GM21723 (cell line): ENCODE measurements around the gene PACS2.

Experiments
- ATAC-seq: cut with Tn5 transposase; IDR thresholded peaks from one replicate; pipeline ENCODE4 v1.9.1; 2021; ENCODE audit warnings: mild to moderate bottlenecking, moderate library complexity; ENCODE audit not compliant: unreplicated experiment

PACS2 gene

DNA sequence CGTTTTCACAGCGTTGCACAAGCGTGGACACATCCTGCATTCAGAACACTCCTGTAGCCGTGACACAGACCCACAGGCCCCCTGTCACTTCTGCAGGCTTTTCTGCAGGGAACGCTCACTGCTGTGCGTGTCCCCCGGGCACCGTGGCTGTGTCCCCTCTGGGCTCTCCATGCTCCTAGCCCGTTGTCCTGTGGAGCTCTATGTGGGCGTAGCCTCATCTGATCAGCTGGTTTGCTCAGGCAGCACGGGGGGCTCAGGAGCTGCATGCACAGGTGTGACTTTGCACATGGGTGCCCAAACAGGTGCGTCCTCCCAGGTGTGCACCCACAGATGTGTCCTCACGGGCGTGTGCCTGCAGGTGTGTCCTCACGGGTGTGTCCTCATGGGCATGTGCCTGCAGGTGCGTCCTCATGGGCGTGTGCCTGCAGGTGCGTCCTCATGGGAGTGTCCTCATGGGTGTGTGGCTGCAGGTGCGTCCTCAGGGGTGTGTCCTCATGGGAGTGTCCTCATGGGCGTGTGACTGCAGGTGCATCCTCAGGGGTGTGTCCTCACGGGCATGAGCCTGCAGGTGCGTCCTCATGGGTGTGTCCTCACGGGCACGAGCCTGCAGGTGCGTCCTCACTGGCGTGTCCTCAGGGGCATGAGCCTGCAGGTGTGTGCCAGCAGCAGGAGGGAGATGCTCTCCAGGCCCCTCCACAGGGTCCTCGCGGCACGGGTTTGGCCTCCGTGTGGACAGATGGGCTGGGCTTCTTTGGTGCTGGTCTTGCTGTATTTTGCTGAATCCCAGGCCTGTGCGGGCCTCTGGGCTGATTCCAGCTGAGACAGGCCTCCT, 122.6 kb downstream of the PACS2 start:
- no peak for ATAC-seq

DNA sequence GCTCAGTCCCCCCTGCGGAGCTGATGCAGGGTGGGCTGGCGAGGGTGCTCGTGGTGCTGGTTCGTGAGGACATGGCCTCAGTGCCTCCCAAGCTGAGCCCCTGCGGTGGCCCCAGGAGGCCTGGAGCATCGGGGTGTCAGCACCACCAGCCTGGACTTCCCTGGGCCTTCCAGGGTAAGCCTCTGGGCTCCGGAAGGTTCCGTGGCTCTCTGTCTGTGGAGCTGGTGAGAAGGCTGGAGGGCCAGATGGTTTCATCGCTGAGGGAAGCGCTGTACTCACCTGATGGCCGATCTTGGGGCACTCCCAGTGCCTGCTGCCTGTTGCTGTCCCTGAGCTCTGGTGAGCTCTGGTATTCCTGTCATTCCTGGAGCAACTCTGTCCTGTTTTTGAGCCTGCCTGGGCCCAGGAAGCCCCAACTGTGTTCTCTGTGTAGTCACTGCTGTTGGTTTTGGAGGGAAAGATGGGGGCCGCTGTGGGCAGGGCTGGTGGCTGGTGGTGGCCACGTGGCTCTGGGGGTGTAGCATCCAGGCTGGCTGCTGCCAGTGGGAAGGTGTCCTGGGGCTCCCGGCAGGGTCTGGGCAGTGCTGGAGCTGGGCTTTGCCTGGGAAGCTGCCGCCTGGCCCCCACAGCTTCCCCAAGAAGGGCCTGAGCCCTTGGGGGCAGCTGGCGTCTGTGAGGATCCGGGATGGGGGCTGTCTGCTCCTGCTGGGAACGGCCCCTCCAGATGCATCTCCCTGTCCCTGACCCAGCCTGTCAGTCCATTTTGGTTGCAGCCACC, 123.4 kb downstream of the PACS2 start:
- ATAC-seq: no peak

DNA sequence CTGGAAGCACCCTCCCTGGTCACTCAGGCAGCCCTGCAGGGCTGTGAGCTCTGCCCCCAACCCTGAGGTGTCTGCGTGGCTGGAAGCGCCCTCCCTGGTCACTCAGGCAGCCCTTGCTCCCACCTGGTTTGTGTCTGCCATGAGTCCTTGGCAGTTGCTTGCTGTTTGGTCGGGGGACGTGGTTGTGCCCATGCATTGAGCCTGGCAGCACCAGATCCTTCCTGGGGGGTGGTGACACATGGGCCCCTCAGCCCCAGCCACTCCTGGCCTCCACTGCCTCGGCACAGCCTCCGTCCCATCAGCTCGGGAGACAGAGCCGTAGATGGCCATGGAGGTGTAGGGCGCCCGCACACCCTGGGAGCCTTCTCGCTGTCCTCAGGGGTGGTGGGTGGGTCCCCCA, 124.6 kb downstream of the PACS2 start:
- no peak for ATAC-seq

DNA sequence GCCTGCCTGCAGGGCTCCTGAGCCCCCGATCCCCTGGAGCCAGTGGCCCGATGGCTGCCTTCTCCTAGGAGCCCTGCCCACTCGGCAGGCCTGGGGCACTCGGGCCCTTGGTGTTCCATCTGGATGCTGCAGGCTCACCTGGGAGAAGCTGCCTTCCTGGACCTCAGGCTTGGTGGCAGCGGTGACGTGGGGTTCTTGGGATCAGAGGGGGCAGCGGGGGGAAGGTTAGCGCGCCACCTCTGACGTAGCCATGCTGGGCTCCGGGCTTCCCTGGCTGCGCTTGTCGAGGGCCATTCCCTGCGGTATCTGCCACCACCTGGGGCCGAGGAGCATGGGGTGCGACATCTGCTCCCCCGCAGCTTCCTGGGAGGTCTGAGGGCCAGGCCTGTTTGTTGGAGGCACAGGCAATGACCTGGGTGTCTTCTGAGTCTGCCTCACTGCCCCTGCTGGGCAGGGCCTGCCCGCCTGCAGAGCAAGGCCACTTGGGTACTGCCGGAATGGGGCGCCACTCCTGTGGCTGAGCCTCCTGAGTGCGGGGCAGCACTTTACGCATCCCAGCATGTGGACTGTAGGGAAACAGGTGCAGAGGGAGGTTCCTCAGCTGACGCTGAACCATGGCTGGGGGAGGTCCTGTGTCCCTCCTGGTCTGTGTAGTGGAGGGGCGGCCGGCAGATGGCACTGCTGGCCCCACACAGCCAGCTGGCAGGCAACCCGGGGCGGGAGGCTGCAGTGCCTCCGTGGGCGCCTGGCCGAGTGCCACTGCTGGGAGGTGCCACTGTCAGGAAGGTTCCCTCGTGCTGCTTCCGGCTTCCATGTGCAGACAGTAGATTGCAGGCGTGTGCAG, 125.4 kb downstream of the PACS2 start:
- ATAC-seq: no peak

DNA sequence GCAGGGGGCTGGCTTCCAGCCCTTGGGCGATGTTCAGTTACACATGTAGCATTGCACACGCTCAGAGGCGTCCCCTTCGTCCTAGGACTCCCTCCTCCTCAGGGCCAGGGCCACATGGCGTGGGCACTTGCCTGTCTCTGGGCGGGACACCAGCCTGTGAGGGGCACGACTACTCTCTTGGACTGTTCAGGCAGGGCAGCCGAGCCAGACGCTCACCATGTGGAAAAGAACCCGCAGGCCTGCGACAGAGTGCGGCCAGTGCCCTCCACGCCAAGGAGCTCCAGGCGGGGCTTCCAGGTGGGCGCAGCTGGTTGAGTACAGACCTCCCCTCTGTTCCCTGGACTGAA, 126.0 kb downstream of the PACS2 start:
- no peak for ATAC-seq

DNA sequence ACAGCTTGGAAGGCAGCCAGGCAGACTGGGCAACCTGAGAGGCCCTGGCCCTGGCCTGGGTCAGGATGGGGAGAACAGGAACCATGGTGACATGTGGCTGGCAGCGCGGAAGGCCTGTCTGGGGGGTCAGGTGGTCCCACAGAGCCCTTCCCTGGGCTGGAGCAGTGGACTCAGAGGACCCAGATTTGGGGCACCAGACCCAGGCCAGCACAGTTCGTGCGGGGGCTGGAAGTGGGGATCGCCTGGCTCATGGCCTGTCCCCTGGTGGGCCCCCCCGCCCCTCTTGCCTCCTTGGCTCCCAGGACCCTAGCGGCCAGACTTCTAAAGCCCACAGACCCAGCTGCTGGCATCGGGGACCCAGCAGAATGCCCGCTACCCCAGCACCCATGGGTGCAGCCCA, 126.4 kb downstream of the PACS2 start:
- ATAC-seq: no peak

DNA sequence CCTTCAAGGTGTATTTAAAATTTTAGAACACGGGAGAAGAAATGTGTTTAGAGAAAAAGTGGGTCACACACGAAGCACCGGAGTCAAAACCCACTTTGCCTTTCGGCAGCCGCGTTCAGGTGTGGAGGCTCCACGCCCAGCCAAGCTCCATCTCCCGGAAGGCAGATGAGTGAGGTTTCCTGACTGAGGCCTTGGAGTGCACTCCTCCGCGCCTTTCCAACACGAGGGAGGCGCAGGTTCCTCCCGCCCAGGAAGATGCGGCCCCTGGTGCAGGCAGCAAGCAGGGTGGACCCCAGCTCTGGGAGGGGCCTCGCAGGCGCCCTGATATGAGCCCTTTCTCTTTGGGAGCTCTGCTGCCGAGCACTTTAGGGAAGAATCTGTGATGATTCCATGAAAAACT, 127.6 kb downstream of the PACS2 start:
- ATAC-seq: no peak

DNA sequence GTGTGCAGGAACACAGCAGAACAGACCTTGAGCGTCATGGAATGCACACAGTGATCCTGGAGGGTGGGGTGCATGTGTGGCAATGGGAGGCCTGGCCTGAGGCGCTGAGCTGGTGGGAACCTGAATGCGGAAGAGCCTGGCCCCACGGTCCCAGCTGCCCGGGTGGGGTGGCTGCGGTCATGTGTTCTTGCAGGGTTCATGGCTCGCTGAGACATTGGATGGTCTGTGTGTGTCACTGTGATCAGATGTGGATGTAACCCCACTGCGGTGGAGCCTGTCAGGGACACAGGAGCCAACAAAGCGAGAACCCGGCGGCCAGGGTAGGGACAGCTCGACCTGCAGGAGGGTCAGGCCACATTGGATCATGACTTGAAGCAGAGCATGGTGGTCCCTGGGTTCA, 128.3 kb downstream of the PACS2 start:
- no peak for ATAC-seq

DNA sequence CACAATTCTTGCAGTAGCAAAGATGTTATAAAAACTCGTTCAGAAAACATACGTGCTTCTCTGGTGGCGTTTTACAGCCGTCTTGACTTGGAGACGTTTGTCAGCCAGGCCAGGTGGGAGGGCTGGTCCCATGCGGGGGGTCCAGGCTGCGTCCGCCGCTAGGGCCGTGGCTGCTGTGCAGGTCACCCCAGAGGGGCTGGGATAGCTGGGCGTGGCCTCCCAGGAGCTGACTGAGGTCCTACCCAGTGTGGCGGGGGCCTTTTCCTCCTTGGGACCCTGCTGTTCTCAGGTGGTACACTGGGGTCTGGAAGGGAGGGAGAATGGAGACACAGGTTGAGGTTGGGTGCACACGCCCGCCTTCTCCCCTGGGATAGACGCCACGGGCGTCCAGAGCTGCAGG, 130.3 kb downstream of the PACS2 start:
- no peak for ATAC-seq

DNA sequence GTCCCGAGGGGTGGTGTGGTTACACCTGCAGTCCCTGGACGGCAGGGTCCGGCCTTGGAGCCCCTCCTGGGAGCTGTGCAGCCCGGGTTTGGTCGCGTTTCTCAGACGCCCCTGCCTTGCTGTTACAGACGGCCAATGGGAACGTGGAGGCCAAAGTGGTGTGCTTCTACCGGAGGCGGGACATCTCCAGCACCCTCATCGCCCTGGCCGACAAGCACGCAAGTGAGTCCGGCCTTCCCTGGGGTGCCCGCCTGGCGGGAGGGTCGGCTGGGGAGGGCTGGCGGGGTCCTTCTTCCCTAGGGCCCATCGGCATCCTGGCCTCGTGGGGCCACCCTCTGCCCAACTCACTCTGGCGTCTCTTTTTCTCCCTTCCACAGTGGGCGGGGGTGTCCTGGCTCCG, 130.7 kb downstream of the PACS2 start:
- no peak for ATAC-seq

DNA sequence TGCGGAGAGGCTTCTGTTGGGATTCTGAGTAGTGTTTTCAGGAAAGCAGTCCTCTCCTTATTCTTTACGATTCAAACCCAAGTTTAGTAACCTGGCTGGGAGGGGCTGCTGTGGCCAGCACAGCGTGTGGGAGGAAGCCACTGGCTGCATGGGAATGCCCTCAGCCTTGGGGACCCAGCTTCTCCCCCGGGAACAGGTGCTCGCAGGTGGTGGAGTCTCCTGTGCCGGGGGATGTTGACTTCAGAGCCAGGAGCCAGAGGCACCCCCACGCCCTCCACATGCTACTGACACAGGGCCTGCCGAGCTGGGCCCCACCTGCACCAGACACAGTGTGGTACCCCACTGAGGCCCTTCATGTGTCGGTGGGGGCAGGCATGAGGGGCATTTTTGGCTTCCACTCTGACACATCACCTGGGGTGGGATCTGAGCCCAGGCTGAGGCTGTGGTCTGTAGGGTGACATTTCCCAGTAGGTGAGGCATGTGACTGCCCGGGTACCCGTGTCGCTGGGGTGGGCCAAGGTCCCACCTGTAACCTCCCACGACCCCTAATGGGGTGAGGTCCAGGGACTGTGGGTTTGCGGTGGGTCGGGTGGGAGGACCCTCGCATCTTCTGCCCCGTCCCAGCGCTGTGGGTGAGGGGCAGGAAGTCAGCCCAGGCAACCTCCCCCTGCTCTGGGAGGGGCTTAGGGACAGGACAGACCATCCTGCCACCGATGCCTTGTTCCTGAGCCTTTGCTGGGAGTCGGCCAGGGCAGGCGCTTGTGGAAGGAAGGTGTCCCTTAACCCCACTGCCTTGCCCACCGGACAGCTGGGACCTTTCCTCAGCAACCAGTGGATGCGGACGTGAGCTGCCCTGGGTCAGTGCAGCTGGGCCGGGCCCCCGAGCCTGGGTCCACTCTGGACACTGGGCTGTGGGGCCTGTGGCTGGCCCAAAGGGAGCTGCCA, 131.6 kb downstream of the PACS2 start:
- ATAC-seq: no peak

DNA sequence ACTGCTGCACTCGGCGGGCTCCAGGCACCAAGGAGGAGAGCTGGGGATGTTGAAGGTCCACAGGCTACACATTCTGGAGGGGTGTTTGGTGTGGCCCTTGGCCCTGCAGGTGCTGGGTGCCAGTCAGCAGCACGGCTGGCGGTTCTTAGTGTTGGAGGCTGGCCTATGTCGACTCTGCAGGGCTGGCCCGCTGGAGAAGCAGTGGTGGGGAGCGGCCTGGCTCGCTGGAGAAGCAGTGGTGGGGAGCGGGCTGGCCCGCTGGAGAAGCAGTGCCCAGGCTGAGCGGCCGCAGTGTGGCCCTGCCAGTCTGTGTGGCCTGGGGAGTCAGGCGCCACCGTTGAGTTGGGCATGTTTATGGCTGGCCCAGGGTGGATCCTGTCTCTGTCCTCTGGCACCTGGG, 132.4 kb downstream of the PACS2 start:
- ATAC-seq: no peak
